ENCODE results near the gene PLCH1. TPM values are rescaled to one million over a fixed set of nuclear protein-coding genes. Genes with fewer than 3 reads are reported as not detected.

The PLCH1 gene
- total and polyA plus RNA-seq, 12 donors, result under 0.01 to 0.28 (median 0.10) TPM; not detected in 2

DNA sequence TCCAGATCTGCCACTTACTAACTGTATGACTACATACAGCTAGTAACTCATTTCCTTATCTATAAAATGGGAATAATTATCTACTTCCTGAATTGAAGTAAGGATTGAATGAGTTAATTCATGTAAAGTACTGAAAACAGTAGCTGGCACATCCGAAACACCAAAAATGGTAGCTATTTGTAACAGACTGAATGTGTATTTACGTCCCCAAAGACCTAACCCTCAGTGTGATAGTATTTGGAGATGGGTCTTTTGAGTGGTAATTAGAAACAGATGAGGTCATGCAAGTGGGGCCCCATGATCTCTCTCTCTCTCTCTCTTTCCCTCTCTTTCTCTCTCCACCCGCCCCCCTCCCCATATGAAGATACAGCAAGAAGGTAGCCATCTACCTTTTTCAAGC, 146.2 kb downstream of the PLCH1 start:
- TF ChIP-seq, protein P1, sequence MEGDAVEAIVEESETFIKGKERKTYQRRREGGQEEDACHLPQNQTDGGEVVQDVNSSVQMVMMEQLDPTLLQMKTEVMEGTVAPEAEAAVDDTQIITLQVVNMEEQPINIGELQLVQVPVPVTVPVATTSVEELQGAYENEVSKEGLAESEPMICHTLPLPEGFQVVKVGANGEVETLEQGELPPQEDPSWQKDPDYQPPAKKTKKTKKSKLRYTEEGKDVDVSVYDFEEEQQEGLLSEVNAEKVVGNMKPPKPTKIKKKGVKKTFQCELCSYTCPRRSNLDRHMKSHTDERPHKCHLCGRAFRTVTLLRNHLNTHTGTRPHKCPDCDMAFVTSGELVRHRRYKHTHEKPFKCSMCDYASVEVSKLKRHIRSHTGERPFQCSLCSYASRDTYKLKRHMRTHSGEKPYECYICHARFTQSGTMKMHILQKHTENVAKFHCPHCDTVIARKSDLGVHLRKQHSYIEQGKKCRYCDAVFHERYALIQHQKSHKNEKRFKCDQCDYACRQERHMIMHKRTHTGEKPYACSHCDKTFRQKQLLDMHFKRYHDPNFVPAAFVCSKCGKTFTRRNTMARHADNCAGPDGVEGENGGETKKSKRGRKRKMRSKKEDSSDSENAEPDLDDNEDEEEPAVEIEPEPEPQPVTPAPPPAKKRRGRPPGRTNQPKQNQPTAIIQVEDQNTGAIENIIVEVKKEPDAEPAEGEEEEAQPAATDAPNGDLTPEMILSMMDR (IDR thresholded peaks at IDR 0.05), result no peak
- TF ChIP-seq POLR2A (IDR thresholded peaks at IDR 0.05), result no peak
- 62 to 72% (median 68%) methylated on average over 3 of the region's 3 CpGs for WGBS, 4 donors
- Histone ChIP-seq H3K4me1 (replicated peaks in 1 of 2) (no peaks in the 10 kb centered on the region), H3K27ac (no peak overlapping the region), H3K9me3 (replicated peaks in 1 of 3) (no peaks in the 10 kb centered on the region), H3K27me3 (no peaks in the 10 kb centered on the region), H3K36me3 (replicated peaks in 1 of 2) (no peaks in the 10 kb centered on the region), H3K4me3 (no peak overlapping the region)
- intact Hi-C loops (cut with DNase I), result no loop called here
- no peak for DNase-seq

DNA sequence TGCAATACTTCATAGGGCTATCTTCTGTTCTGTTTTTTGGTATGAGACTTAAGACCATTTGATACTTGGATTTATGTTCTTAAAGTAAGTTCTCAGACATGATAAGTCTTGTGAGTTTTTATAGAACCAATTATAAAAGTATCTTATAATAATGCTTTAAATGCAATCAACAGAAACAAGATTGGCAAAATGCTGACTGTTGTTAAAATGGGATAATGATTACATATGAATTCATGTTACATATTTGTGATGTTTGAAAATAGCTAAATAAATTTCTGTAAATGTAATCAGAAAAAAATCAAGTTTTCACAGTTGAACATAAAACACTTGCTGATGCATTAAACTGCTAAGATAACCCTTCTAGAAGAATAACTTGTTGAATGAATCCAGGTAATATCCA, 148.3 kb downstream of the PLCH1 start:
- H3K4me3 ChIP-seq, result no peak overlapping the region
- H3K36me3 ChIP-seq (replicated peaks in 1 of 2), result no peaks in the 10 kb centered on the region
- DNase-seq, result no peak
- H3K4me1 ChIP-seq (replicated peaks in 1 of 2), result no peaks in the 10 kb centered on the region
- no peak overlapping the region for H3K27ac ChIP-seq
- intact Hi-C loops (cut with DNase I), result no loop called here
- TF ChIP-seq POLR2A (IDR thresholded peaks at IDR 0.05), result no peak
- TF ChIP-seq, protein P1 (IDR thresholded peaks at IDR 0.05), result no peak
- H3K27me3 ChIP-seq, result no peaks in the 10 kb centered on the region
- H3K9me3 ChIP-seq (replicated peaks in 1 of 3), result no peaks in the 10 kb centered on the region

DNA sequence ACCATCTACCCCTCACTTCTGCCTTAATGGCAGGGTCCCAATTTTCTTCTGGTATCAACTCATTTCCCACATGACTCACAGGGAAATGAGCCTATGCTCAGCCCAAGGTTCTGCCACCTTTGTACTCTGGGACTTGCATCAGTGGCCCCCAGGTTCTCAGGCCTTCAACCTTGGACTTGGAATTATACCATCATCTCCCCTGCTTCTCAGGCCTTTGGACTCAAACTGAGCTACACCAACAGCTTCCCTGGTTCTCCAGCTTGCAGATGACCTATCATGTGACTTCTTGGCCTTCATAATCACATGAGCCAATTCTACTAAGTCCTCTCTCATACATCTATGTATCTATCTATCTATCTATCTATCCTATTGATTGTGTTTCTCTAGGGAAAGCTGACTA, 149.5 kb downstream of the PLCH1 start:
- Histone ChIP-seq H3K9me3 (replicated peaks in 1 of 3) (no peaks in the 10 kb centered on the region), H3K27me3 (no peaks in the 10 kb centered on the region), H3K4me3 (no peak overlapping the region), H3K4me1 (replicated peaks in 1 of 2) (no peaks in the 10 kb centered on the region), H3K27ac (no peak overlapping the region), H3K36me3 (replicated peaks in 1 of 2) (no peaks in the 10 kb centered on the region)
- TF ChIP-seq, protein P1 (IDR thresholded peaks at IDR 0.05), result no peak
- no peak for TF ChIP-seq POLR2A (IDR thresholded peaks at IDR 0.05)
- intact Hi-C loops (cut with DNase I), result no loop called here
- no peak for DNase-seq

DNA sequence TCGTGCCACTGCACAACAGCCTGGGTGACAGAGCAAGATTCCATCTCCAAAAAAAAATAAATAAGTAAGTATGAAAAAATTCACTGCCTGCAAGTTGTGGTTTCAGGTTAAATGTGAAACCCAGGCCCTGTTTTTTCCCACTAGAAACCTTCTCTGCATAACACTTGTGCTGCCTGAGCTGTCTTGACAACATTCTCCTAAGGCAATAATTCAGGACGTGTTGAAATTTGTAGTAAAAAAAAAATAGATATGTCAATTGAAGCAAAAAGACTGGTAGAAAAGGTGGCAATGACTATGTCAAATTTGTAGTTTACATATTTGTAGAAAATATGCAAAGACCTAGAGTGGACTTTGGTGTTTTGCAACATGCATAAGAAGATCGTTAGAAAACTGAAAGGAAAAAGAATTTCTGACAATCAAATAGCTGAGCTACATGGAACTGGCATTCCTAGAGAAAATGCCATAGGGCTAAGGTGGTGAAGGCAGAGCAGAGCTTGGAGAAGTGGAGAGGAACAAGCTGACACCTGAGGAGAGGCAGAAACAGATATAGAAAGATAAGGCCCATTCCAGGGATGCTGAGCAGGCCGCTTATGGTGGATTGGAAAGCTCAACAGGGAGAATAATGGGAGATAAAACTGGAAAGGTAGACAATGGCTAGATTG, 150.2 kb downstream of the PLCH1 start:
- intact Hi-C loops (cut with DNase I), result no loop called here
- TF ChIP-seq POLR2A (IDR thresholded peaks at IDR 0.05), result no peak
- TF ChIP-seq, protein P1 (IDR thresholded peaks at IDR 0.05), result no peak
- H3K27ac ChIP-seq, result no peak overlapping the region
- H3K27me3 ChIP-seq, result no peaks in the 10 kb centered on the region
- WGBS, 4 donors, result 71 to 81% (median 77%) methylated on average over 4 of the region's 4 CpGs
- DNase-seq, result no peak
- H3K9me3 ChIP-seq (replicated peaks in 1 of 3), result no peaks in the 10 kb centered on the region
- H3K36me3 ChIP-seq (replicated peaks in 1 of 2), result no peaks in the 10 kb centered on the region
- no peak overlapping the region for H3K4me3 ChIP-seq
- no peaks in the 10 kb centered on the region for H3K4me1 ChIP-seq (replicated peaks in 1 of 2)

All from adrenal gland (tissue), 12 donors.